GM18868 (cell line): ENCODE measurements around the gene SLC43A1.

Experiments used
- ATAC-seq: cut with Tn5 transposase; IDR thresholded peaks from one replicate; pipeline ENCODE4 v1.9.1; 2021; ENCODE audit warnings: mild to moderate bottlenecking, moderate library complexity; ENCODE audit not compliant: unreplicated experiment

SLC43A1 gene

DNA sequence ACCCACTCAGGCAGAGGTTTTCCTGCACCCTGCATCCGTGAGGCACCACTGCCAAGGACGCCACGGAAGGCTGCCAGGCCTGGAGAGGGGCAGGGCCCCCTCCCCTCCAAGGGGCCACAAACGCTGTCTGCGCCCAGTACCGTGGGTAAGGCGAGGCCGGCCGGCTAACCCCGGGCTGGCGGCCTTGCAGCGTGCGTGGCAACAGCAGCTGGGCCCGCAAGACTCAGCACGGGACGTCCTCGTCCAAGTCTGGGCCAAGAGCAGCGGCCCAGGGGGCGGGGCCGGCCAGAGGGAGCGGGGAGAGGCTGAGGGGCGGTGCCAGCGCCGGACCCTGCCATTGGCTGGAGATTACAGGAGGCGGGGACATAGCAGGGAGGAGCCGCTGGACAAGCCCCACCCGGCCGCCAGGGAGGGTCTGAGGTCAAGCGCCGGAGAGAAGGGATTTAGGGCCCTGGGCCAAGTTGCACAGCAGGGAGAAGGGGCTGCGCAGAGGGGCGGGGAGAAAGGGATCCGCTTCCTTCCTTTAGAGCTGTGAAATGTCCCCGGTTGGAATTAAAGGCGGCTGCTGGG lies 16.0 kb downstream of the SLC43A1 start:
- ATAC-seq: peak; percentile 100

DNA sequence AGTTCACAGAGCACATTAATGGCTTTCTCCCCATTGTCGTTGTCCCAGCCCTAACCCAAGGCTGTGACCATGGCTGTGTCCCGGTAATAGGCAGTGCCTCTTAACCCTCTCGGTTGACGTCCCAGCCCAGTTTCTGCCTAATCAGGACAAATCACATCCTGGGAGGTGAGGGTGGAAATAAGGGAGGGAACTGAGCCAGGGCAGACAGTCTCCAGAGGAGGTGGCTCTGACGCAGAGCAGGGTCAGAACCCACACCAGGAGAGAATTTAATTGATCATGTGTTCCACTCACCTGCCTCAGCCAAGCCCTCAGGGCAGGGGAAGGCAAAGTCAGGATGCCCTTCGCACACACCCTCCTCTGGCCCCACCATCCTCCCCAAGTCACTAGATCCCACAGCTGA lies 17.0 kb downstream of the SLC43A1 start:
- ATAC-seq: no peak

- no peak for ATAC-seq
These were observed 17.9 kb downstream of the SLC43A1 start for GRCh38 chr11:57497303-57498247.

DNA sequence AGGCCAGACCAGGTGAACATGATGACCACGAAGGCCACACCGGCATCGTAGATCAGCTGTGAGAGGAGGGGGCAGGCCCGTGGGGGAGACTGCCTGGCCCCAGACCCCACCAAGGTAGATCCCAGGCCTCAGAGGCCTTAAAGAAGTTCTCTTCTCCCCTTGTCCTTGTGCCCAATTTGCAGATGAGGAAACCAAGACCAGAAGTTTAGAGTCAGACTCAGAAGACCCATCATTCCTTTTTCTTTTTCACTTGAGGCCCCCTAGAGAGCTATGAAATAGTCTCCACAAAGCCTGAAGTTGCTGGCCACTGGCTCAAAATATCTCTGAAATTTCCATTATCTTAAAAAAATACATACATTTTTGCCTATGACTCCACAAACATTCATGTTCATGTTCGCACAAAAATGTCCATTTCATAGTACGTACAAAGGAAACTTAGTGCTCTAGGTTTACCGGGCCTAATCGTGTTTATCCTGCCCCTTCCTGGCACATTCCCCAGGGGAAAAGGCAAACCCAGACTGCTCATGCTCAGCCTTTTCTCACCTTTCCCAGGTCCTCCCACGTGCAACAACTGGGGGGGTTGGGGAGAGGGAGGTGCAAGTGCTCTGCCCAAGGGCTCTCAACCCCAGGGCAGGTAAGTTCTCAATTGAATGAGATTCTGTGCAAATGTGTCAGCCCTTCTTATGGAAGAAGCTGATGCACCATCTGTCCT lies 19.2 kb downstream of the SLC43A1 start:
- ATAC-seq: no peak

DNA sequence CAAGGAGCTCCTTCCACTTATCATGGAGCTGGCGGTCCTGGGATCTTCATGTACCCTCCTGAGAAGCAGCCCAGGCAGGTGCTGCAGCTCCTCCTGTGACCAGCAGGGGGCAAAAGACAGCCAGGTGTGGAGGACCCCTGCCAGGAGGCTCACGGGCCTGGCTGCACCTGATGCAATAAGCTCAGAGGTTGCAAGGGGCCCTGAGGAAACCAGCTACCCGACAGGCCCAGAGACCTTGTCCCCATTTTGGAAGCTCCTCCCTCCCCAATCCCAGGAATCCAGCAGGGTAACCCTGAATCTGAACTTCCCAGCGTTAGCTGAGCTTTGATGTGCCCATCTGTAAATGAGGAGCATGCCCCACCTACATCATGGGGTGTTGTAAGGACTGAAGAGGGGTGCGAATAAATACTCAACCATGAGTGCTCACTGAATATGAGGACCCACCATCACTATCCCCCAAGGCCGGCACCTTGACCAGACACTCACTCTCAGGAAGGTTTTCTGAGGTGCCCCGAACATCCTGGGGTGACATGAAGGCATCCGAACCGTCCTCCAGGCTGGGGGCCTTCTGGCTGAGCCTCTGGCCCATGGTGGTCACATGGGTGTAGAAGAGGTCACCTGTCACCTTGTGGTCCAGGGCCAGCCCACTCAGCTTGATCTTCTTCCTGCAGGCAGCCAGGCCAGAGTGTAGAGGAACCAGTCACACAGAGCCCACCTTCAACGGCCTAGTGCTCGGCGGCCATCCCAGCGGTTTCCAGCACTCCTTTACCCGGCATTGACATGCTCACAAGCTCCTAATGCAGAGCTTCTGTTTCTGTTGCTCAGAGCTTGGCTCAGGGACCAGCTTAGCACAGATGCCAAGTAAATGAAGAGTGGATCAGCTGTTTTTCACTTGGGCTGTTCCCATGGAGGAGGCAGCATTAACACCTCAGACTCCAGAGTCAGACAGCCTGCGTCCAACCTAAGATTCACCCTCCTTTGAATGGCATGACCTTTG lies 21.7 kb downstream of the SLC43A1 start:
- ATAC-seq: peak; percentile 92

- no peak for ATAC-seq
These were observed 24.0 kb downstream of the SLC43A1 start for GRCh38 chr11:57491371-57492061.

DNA sequence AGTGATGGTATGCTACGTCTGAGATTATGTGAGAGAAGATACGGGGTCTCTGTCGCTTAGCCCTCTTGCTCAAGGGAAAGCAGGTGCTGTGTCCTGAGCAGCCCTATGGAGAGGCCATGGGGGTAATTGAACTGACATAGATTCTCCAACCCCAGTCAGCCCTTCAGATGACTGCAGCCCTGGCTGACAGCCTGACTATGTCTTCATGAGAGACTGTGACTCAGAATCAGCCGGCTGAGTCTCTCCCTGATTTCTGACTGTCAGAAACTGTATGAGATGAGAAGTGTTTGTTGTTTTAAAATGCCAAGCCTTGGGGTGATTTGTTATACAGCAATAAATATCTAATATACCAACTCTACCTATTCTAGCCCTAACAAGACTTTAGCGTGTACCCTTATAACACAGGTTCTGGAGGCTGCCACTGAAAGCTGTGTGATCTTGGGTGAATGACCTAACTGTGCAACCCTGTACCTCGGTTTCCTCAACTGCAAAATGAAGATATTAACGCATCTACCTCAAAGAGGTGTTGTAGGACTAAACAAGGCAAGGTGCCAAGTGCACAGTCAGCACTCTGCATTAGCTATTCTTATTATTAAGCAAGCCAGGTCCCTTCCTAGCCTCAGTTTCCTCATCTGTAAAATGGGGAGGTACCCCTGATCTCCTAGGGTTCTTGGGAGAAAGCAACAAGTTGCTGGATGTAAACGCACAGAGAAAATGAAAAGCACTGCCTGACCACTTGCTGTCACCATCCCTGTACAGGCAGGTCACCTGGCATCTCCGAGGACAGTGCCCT lies 24.9 kb downstream of the SLC43A1 start:
- ATAC-seq: no peak

GRCh38 chr11:57487920-57488659 lies 27.4 kb downstream of the SLC43A1 start:
- no peak for ATAC-seq

- ATAC-seq: no peak
These were observed 28.3 kb downstream of the SLC43A1 start for GRCh38 chr11:57487021-57487778.

- no peak for ATAC-seq
These were observed 30.1 kb downstream of the SLC43A1 start for GRCh38 chr11:57485217-57485990.

DNA sequence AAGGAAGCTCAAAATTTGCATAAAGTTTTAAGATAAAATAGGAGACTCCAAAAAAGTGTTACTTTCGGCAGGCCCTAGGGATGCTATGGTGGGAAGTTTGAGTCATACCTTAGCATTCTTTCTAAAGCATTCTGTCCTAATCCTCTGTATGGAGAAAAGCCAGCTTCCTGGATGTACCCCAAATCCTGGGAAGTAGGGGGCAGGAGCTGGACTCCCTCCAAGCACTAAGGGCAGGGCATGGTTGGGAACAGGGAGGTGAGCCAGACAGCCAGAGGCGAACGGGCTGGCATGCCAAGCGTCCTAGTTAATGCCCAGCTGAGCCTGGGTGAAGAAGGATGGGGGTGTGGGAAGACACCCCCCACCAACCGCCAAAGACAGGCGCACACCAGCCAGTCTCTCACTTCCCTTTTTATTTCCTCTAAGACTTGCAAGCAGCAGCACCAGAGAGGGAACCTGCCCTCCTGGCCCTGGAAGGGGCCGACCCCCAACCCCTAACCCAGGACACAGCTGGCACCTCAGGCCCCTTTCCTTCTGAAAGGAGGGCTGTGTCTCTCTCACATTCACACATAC lies 31.3 kb downstream of the SLC43A1 start:
- ATAC-seq: peak; percentile 72

DNA sequence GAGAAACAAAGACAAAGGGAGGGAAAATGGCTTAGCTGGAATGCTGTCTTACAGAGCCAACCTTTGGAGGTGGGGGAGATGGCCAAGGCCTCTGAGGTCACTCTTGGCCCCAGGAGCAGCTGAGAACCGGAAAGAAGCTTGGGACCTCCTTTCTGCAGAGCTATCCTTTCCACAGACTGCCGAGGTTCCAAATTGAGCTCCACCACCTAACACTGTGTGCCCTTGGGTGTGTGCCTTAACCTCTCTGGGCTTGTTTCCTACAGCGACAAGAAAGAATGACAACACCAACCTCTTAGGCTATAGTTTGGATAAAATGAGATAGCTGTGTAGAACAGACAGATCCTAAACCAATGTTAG lies 32.0 kb downstream of the SLC43A1 start:
- no peak for ATAC-seq

- ATAC-seq: peak; percentile 61
These were observed 32.5 kb downstream of the SLC43A1 start for GRCh38 chr11:57482782-57483561.

- no peak for ATAC-seq
These were observed 33.4 kb downstream of the SLC43A1 start for GRCh38 chr11:57481915-57482781.

GRCh38 chr11:57481315-57481714 lies 34.2 kb downstream of the SLC43A1 start:
- ATAC-seq: no peak
